HG02642 (cell line): ENCODE results near the gene ELMO1.

Source experiments
- ATAC-seq: cut with Tn5 transposase; IDR thresholded peaks from one replicate; pipeline ENCODE4 v1.9.1; 2021; ENCODE audit warnings: mild to moderate bottlenecking; ENCODE audit not compliant: unreplicated experiment, poor library complexity

The ELMO1 gene

GRCh38 chr7:37013771-37014170 lies 434.9 kb downstream of the ELMO1 start:
- ATAC-seq, result no peak

GRCh38 chr7:37011151-37011890 lies 437.3 kb downstream of the ELMO1 start:
- no peak for ATAC-seq

GRCh38 chr7:37009125-37009675 lies 439.5 kb downstream of the ELMO1 start:
- ATAC-seq, result no peak

GRCh38 chr7:37007691-37008090 lies 441.0 kb downstream of the ELMO1 start:
- no peak for ATAC-seq

GRCh38 chr7:37007268-37007667 lies 441.4 kb downstream of the ELMO1 start:
- ATAC-seq, result no peak

- ATAC-seq, result no peak
These were observed 441.9 kb downstream of the ELMO1 start for GRCh38 chr7:37006764-37007163.

GRCh38 chr7:37000511-37000910 lies 448.2 kb downstream of the ELMO1 start:
- ATAC-seq, result no peak

- ATAC-seq, result no peak
These were observed 448.8 kb downstream of the ELMO1 start for GRCh38 chr7:36999626-37000485.

- ATAC-seq, result no peak
These were observed 452.9 kb downstream of the ELMO1 start for GRCh38 chr7:36995776-36996175.

- ATAC-seq, result no peak
These were observed 454.1 kb downstream of the ELMO1 start for GRCh38 chr7:36994456-36995112.

GRCh38 chr7:36986948-36987724 lies 461.5 kb downstream of the ELMO1 start:
- ATAC-seq, result no peak

- ATAC-seq, result no peak
These were observed 462.1 kb downstream of the ELMO1 start for GRCh38 chr7:36986511-36986933.

- ATAC-seq, result no peak
These were observed 462.7 kb downstream of the ELMO1 start for GRCh38 chr7:36985866-36986400.

- ATAC-seq, result no peak
These were observed 463.3 kb downstream of the ELMO1 start for GRCh38 chr7:36985316-36985715.

GRCh38 chr7:36984710-36985312 lies 463.9 kb downstream of the ELMO1 start:
- no peak for ATAC-seq

GRCh38 chr7:36984041-36984521 lies 464.6 kb downstream of the ELMO1 start:
- ATAC-seq, result no peak

- ATAC-seq, result no peak
These were observed 465.9 kb downstream of the ELMO1 start for GRCh38 chr7:36982766-36983165.

- no peak for ATAC-seq
These were observed 468.8 kb downstream of the ELMO1 start for GRCh38 chr7:36979810-36980248.

GRCh38 chr7:36978461-36978860 lies 470.2 kb downstream of the ELMO1 start:
- no peak for ATAC-seq
